G401 (cell line): ENCODE results near the gene TPST1. TPM values are rescaled to one million over a fixed set of nuclear protein-coding genes. Genes with fewer than 3 reads are reported as not detected.
"Not testable (repeated sequence)": the region's sequence is repeated elsewhere in the genome, so short reads cannot be mapped to it uniquely, and the experiment has no call there.

Experiments used
- DNase-seq: peaks from one replicate; pipeline ENCODE4 v3.0.0-alpha.2; 2015; ENCODE audit warnings: low spot score
- in situ Hi-C: cut with HindIII; loops from 2 replicates; pipeline ENCODE4 v1.10.0; 2016; ENCODE audit warnings: low sequenced_read_pairs, mixed read lengths
- total RNA-seq: library from RNA; depleted of rRNA; stranded (reverse); fragments of >200 nt; shearing (Covaris generic); gene quantifications from 2 replicates; pipeline ENCODE4 v1.2.3, GENCODE V29; 2014; rRNA removed

Gene TPST1
- total RNA-seq, 1 experiment from 2014 or later: 24.4 TPM

DNA sequence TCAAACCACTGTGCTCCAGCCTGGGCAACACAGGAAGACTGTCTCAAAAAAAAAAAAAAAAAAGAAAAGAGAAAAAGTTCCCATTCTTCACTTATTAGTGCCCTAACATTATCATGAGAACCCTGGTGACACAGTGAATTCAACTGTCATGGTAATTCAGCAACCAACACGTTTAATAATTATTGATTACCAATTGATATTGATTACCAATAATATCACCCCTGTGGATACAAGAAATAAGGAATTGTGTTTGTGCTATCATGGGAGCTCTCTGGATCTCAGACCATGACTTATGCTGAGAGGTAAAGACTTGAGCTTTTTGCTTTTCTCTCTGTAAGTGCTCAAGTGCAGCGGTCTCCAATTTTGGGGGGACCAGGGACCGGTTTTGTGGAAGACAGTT lies 195.3 kb downstream of the TPST1 start:
- in situ Hi-C loops: no loop called here

DNA sequence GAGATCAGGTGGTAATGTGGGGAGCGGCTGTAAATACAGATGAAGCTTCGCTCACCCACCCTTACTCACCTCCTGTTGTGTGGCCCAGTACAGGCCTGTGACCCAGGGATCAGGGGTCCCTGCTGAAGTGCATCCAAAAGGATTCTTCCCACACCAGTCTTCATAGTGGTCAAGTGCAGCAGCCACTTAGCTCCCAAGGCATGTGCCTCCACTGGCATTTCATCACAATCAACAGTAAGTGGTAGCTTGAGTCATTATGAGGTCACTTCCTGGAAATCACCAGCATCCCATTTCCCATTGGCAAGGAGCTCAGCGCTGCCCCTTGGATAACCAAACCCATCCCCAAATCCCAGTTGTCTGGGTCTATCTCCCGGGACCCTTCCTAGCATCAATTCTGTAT lies 196.0 kb downstream of the TPST1 start:
- in situ Hi-C loops, DNase-seq: not testable (repeated sequence)

More for the DNA sequence above, 195.3 kb downstream of the TPST1 start:
- no peak for DNase-seq

DNA sequence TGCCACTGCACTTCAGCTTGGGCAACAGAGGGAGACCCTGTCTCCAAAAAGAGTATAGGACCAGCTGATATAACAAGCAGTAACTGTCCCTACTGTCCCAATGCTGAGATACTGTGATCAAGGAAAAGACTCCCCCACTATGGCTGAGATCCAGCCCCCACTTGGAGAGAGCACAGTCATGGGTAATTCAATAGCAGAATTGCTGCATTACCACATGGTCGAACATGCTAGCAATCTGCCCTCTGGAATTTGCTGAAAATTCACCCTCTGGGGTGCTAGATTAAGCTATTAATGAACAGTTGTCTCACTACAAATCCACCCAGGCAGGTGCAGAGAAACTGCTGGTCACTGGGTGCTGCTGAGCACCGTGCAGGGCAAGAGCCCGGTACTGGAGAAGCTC lies 196.8 kb downstream of the TPST1 start:
- in situ Hi-C loops: not testable (repeated sequence)

DNA sequence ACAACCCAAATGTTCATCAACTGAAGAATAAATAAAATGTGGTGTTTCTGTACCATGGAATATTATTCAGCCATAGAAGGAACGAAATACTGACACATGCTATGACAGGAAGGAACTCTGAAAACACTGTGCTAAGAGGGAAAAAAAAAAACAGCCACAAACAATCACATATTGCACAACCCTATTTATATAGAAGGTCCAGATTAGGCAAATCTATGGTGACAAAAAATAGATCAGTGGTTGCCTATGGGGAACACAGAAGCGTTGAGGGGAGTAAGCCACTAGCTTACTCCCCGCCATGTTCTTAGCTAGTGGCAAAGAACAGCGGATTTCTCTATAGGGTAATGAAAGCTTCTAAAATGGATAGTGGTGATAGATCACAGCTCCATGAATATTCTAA lies 198.4 kb downstream of the TPST1 start:
- in situ Hi-C loops: no loop called here
- DNase-seq: no peak

More for the DNA sequence above, 196.8 kb downstream of the TPST1 start:
- DNase-seq: not testable (repeated sequence)

DNA sequence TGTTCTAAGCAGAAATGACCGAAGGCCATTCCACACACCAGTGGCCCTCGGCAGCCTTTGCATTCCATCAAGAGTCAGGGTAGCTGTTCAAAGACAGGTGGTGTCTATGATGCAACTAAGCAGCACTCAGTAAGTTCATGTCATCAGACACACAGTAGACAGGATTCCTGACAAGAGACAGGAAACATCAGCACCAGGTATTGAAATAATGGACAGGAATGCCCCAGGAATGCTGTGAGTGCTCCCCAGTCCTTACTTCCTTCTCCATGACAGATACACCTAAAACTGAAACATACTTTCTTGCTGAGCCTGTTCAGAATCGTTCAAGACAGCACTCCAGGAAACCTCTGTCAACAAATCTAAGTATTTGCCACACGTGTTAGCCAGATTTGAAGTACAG lies 204.4 kb downstream of the TPST1 start:
- in situ Hi-C loops: no loop called here
- DNase-seq: no peak

Other genes starting within 250 kb of the TPST1 start
- gene GUSB, start 223.1 kb upstream of the TPST1 start, total RNA-seq: 62.1 and 63.7 TPM in 2 replicates
- 58.7 and 64.5 TPM in 2 replicates for gene ASL, start 129.5 kb upstream of the TPST1 start, total RNA-seq
- gene CRCP, start 90.5 kb upstream of the TPST1 start, total RNA-seq: 58.0 and 80.2 TPM in 2 replicates